GM18526 (cell line): Measurements from ENCODE around the gene ACER2.

Experiments
- POLR2A ChIP-seq: IDR thresholded peaks from 3 replicates; pipeline ENCODE4 v1.6.1; 2011; ENCODE audit not compliant: insufficient read length; ENCODE audit errors: extremely low read depth

ACER2 gene

GRCh38 chr9:19404283-19405075, 4.3 kb upstream of the ACER2 start:
- TF ChIP-seq POLR2A: no peak

GRCh38 chr9:19405771-19406170, 3.0 kb upstream of the ACER2 start:
- no peak for TF ChIP-seq POLR2A

GRCh38 chr9:19408316-19408692, 505 bp upstream of the ACER2 start:
- no peak for TF ChIP-seq POLR2A

GRCh38 chr9:19409401-19410194, 789 bp downstream of the ACER2 start:
- no peak for TF ChIP-seq POLR2A

GRCh38 chr9:19410195-19410503, 1.3 kb downstream of the ACER2 start:
- no peak for TF ChIP-seq POLR2A

- no peak for TF ChIP-seq POLR2A
These were observed 1.8 kb downstream of the ACER2 start for GRCh38 chr9:19410594-19410993.

- TF ChIP-seq POLR2A: no peak
These were observed 2.5 kb downstream of the ACER2 start for GRCh38 chr9:19411316-19411715.

GRCh38 chr9:19416143-19416542, 7.3 kb downstream of the ACER2 start:
- no peak for TF ChIP-seq POLR2A

- no peak for TF ChIP-seq POLR2A
These were observed 12.1 kb downstream of the ACER2 start for GRCh38 chr9:19420877-19421276.

GRCh38 chr9:19423163-19423562, 14.4 kb downstream of the ACER2 start:
- TF ChIP-seq POLR2A: no peak

GRCh38 chr9:19424176-19424779, 15.5 kb downstream of the ACER2 start:
- no peak for TF ChIP-seq POLR2A

- TF ChIP-seq POLR2A: no peak
These were observed 20.8 kb downstream of the ACER2 start for GRCh38 chr9:19429595-19429994.

- no peak for TF ChIP-seq POLR2A
These were observed 21.5 kb downstream of the ACER2 start for GRCh38 chr9:19430201-19430760.

- TF ChIP-seq POLR2A: no peak
These were observed 22.8 kb downstream of the ACER2 start for GRCh38 chr9:19431361-19432171.

GRCh38 chr9:19432473-19432872, 23.7 kb downstream of the ACER2 start:
- no peak for TF ChIP-seq POLR2A

GRCh38 chr9:19440376-19440775, 31.6 kb downstream of the ACER2 start:
- no peak for TF ChIP-seq POLR2A
